A172 (cell line): ENCODE results near the gene MRPS30. TPM values are rescaled to one million over a fixed set of nuclear protein-coding genes. Genes with fewer than 3 reads are reported as not detected.
"Not testable (repeated sequence)": the region's sequence is repeated elsewhere in the genome, so short reads cannot be mapped to it uniquely, and the experiment has no call there.

Experiments used
- DNase-seq: peaks from one replicate; pipeline ENCODE4 v3.0.0-alpha.2; 2015; ENCODE audit warnings: low spot score
- total RNA-seq: library from RNA; depleted of rRNA; stranded (reverse); fragments of >200 nt; shearing (Covaris generic); gene quantifications from 2 replicates; pipeline ENCODE4 v1.2.3, GENCODE V29; 2014; rRNA removed

MRPS30 gene
- 119 and 141 TPM in 2 replicates for total RNA-seq

DNA sequence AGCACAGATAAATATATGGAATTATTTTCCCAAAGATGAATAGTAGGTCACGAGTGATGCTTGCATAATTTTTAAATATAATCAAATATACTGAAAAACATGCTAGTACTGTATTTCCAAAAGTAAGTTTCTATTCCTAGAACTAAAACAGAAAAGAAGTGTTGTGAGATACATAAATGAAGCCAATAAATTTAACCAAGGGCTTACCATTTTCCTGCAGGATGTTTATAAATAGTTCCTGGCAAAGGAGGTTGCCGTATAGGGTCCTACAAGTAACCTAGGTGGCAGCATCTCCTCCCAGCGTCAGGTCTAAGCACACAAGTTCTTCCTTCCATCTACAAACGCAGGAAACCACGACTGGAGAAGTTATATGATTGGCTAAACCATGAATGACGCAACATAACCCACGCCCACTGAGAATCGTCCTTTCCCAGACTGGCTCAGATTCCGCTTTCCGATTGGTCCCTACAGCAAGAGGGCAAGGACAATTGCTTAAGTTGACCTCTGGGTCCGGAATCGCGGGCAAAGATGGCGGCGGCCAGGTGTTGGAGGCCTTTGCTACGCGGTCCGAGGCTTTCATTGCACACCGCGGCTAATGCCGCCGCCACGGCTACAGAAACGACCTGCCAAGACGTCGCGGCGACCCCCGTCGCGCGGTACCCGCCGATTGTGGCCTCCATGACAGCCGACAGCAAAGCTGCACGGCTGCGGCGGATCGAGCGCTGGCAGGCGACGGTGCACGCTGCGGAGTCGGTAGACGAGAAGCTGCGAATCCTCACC is at the start of gene MRPS30:
TSS of gene MRPS30 (plus strand) at position 513 of the 780 bp plus-strand sequence. CDS start at position 529, 16 bp downstream.
- peak; percentile 100 for DNase-seq

DNA sequence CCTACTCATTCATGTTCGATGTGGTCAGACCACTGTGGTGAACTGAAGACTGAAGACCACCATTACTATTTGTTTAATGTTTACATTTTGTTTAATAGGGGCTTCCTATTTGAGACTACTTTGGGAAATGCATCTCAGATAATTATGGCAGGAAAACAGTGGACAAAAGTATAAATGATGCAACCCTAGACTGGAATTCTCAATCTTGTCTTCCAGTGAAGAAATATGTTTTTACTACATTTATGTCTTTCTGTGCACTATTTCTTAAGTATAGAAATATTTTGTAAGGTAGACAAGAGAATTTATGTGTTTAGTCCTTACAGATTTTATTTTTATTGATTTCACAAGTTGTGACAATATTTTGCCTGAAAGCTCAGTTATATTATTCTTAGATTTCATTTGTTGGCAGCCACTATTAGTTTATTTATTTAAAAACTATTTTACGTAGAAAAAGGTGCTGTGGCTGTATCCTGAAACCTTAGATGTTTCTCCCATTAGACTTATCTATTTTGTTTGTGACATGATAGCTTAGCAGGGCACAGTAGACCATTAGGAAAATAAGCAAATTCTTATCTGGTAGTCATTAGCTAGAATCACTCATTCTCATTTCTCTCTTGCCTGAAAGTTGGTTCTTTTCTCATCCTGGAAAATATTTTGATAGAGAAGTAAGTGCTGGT is 39.4 kb upstream of the MRPS30 start:
- no peak for DNase-seq

- DNase-seq, result no peak
These were observed 38.9 kb upstream of the MRPS30 start for GRCh38 chr5:44769877-44770209.

- DNase-seq, result no peak
These were observed 37.7 kb upstream of the MRPS30 start for GRCh38 chr5:44770780-44771717.

GRCh38 chr5:44772397-44772796 is 36.4 kb upstream of the MRPS30 start:
- not testable (repeated sequence) for DNase-seq

DNA sequence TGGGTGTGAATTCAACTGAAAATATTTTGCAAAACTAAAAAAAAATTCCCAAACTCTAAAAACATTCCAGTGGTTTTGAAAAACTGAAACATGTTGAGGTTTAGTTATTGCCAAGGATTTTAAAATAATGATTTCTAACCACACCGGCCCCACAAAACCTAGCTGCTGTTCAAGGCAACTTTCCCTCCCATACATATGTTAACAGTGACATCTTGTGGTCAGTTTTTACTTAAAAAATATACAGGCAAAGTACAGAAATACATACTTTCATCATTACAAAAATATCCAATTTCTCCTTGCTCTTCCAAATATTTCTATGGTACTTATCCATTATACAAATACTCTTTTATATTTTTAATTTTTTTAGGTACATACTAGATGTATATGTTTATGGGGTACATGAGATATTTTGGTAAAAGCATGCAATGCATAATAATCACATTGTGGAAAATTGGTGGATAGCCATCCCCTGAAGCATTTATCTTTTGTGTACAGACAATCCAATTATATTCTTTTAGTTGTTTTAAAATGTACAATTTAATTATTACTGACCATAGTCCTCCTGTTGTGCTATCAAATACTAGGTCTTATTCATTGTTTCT is 34.4 kb upstream of the MRPS30 start:
- peak; percentile 41 for DNase-seq

DNA sequence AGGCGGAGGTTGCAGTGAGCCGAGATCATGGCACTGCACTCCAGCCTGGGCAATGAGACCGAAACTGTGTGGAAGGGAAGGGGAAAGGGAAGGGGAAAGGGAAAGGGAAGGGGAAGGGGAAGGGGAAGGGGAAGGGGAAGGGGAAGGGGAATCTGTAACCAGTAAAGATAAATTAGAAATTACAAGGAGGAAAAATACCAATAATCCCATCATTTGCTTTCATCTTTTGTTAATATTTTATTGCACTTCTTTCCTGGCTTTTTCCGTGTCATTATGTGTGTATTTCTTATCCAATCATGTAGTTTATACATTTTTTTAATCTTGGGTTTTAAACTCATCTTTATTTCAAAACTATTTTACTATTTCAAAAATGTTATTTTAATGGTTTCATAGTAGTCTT is 29.6 kb upstream of the MRPS30 start:
- DNase-seq, result no peak

DNA sequence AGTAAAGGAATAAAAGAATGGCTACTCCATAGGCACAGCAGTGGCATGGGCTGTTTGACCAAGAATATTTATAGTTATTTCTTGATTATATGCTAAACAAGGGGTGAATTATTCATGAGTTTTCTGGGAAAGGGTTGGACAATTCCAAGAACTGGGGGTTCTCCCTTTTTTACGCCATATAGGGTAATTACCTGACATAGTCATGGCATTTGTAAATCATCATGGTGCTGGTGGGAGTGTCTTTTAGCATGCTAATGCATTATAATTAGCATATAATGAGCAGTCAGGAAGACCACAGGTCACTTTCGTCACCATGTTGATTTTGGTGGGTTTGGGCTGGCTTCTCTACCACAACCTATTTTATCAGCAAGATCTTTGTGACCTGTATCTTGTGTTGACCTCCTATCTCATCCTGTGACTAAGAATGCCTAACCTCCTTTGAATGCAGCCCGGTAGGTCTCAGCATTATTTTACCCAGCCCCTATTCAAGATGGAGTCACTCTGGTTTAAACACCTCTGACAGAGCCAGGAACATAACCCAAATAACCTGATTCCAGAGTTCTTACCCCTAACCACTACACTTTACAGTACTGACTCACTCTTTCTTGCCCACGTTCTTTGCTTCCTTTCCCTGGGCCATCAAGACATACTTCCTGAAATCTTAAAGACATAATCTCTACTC is 25.0 kb upstream of the MRPS30 start:
- no peak for DNase-seq

- no peak for DNase-seq
These were observed 21.0 kb upstream of the MRPS30 start for GRCh38 chr5:44787731-44788130.

DNA sequence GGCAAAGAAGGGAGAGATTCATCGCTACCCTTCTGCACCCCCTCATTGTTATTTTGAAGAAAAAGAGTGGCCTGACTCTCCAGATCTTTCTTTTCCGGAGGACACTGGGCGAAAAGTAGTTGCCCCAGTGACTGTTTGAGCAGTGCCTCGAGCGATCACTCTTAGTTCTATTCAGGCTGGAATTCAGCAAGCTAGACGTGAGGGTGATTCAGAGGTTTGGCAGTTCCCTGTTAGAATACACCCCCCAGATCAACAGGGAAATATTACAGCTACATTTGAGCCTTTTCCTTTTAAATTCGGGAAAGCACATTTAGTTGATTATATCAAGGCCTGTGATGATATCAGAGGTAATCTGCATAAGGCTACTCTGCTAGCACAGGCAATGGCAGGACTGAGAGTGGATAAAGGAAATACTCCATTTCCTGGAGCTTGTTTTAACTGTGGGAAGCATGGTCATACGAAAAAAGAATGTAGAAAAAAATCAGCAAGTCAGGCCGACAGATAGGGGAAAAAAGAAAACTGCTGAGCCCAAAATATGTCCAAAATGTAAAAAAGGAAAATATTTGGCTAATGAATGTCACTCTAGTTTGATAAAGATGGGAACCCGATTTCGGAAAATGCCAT is 19.3 kb upstream of the MRPS30 start:
- peak; percentile 78 for DNase-seq

- DNase-seq, result not testable (repeated sequence)
These were observed 16.6 kb upstream of the MRPS30 start for GRCh38 chr5:44792031-44792673.

GRCh38 chr5:44794371-44794770 is 14.4 kb upstream of the MRPS30 start:
- no peak for DNase-seq

- DNase-seq, result no peak
These were observed 13.3 kb upstream of the MRPS30 start for GRCh38 chr5:44795496-44795895.

DNA sequence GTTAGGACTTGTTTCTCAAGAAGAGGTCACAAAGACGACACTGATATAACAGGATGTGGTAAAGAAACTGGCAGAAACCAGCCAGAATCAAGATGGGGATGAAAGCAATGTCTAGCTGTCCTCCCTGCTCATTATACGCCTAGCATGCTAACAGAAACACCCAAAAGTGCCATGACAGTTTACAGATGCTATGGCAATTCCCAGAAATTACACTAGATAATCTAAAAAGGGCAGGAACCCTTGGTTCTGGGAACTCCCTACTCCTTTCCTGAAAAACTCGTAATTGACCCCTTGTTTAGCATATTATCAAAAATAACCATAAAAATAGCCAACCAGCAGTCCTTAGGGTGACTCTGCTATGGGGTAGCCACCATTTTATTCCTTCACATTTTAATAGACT is 10.9 kb upstream of the MRPS30 start:
- no peak for DNase-seq

DNA sequence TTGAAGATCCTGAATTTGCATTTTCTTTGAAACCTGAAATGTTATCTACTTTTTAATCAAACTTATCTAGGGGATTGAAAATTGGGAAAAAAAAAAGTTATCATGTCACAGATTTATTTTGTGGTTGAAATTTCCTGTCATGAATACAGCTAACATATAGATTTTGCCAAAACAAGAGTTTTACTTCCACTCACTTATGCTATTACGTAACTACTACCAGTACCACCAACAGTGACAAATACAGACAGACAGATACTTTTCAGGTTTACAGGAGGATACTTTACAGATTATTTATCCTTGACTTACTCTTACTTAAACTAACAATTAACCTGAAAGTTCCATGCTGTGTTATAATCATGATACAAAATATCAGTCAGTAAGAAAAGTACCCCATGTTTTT is 6.8 kb upstream of the MRPS30 start:
- DNase-seq, result no peak

GRCh38 chr5:44806608-44807007 is 2.1 kb upstream of the MRPS30 start:
- DNase-seq, result no peak

GRCh38 chr5:44807269-44807668 is 1.5 kb upstream of the MRPS30 start:
- peak; percentile 25 for DNase-seq

- peak; percentile 77 for DNase-seq
These were observed 638 bp downstream of the MRPS30 start for GRCh38 chr5:44809215-44809955.

GRCh38 chr5:44809956-44810420 is 1.2 kb downstream of the MRPS30 start:
- no peak for DNase-seq
